MCF 10A (cell line): ENCODE data around the gene TMED10. TPM values are rescaled to one million over a fixed set of nuclear protein-coding genes. Genes with fewer than 3 reads are reported as not detected.

Experiments used
- BruUV-seq: library from RNA; stranded (reverse); fragments of 400-500 nt; replicated peaks from 2 replicates; lab custom pipeline; 2021; lab: Mats Ljungman, UMichigan
- CTCF ChIA-PET: fragments of 300-600 bp; sonication (Branson Sonifier 250); formaldehyde crosslinking; extraction: SDS; loops from one replicate; lab custom pipeline; 2021; ENCODE audit warnings: antibody characterized with exemption, inconsistent platforms; lab: Yijun Ruan, JAX
- POLR2A ChIA-PET: fragments of 300-600, 350-650 bp; sonication (Branson Sonifier 250); formaldehyde crosslinking; extraction: SDS; loops from one replicate; lab custom pipeline; 2020; ENCODE audit warnings: antibody characterized with exemption, inconsistent platforms; lab: Yijun Ruan, JAX
- DNase-seq: peaks from one replicate; pipeline ENCODE4 v3.0.0-alpha.2; 2018; ENCODE audit not compliant: unreplicated experiment
- H3K27ac Mint-ChIP-seq: one replicate; pipeline ENCODE4 v1.8.0; 2022; ENCODE audit warnings: mild to moderate bottlenecking, low read depth, mixed read lengths; ENCODE audit not compliant: unreplicated experiment
- H3K27me3 Mint-ChIP-seq: one replicate; pipeline ENCODE4 v1.8.0; 2022; ENCODE audit warnings: mixed read lengths; ENCODE audit not compliant: insufficient read depth, unreplicated experiment
- H3K36me3 Mint-ChIP-seq: one replicate; pipeline ENCODE4 v1.8.0; 2022; ENCODE audit warnings: mild to moderate bottlenecking, moderate library complexity, mixed read lengths; ENCODE audit not compliant: insufficient read depth, unreplicated experiment
- H3K4me1 Mint-ChIP-seq: one replicate; pipeline ENCODE4 v1.8.0; 2022; ENCODE audit warnings: mixed read lengths; ENCODE audit not compliant: insufficient read depth, unreplicated experiment
- H3K4me3 Mint-ChIP-seq: one replicate; pipeline ENCODE4 v1.8.0; 2022; ENCODE audit warnings: mild to moderate bottlenecking, moderate library complexity, mixed read lengths; ENCODE audit not compliant: unreplicated experiment
- H3K9me3 Mint-ChIP-seq: one replicate; pipeline ENCODE4 v1.8.0; 2022; ENCODE audit warnings: mixed read lengths; ENCODE audit not compliant: unreplicated experiment
- CTCF ChIP-seq: fragments of 200-600 bp; IDR thresholded peaks from one replicate; pipeline ENCODE4 v1.8.0; 2022; ENCODE audit warnings: antibody characterized with exemption, mild to moderate bottlenecking; ENCODE audit not compliant: unreplicated experiment
- intact Hi-C: fragments of 100-400 bp; cut with micrococcal nuclease; formaldehyde crosslinking; loops from 2 replicates; pipeline ENCODE4 v1.14.1; 2022
- total RNA-seq: library from RNA; stranded (reverse); gene quantifications from 2 replicates; pipeline ENCODE4 v1.2.3, GENCODE V29; 2022

TMED10 gene
- total RNA-seq, 1 experiment from 2014 or later, result 454 TPM

- peaks cover 7% of the 10 kb centered on the region for H3K4me1 Mint-ChIP-seq
- H3K27ac Mint-ChIP-seq, result no peak overlapping the region
- no TSS peak for BruUV-seq
- TF ChIP-seq CTCF, result no peak
- H3K9me3 Mint-ChIP-seq, result no peaks in the 10 kb centered on the region
- H3K27me3 Mint-ChIP-seq, result no peaks in the 10 kb centered on the region
- H3K36me3 Mint-ChIP-seq, result no peaks in the 10 kb centered on the region
- intact Hi-C loops, result no loop called here
- DNase-seq, result no peak
- POLR2A ChIA-PET, result interaction anchor here (0.7 kb wide), 1 partner anchor 77 kb away, joined by 3 read pairs; no protein-coding TSS in a partner anchor
- CTCF ChIA-PET, result no interaction called here
- no peak overlapping the region for H3K4me3 Mint-ChIP-seq
Measured at GRCh38 chr14:75208843-75209242, 32.4 kb upstream of the TMED10 start.

GRCh38 chr14:75206190-75206589, 29.8 kb upstream of the TMED10 start:
- no peak overlapping the region for H3K27ac Mint-ChIP-seq
- H3K27me3 Mint-ChIP-seq, result no peaks in the 10 kb centered on the region
- no peaks in the 10 kb centered on the region for H3K9me3 Mint-ChIP-seq
- BruUV-seq, result no TSS peak
- POLR2A ChIA-PET, result interaction anchor here (1.5 to 1.7 kb wide), 2 partner anchors 73 to 89 kb away, joined by 5 to 6 read pairs; partner anchors contain the start of gene FOS
- TF ChIP-seq CTCF, result no peak
- H3K4me1 Mint-ChIP-seq, result peaks cover 18% of the 10 kb centered on the region
- no peak for DNase-seq
- no peak overlapping the region for H3K4me3 Mint-ChIP-seq
- CTCF ChIA-PET, result interaction anchor here (0.7 to 2.7 kb wide), 2 partner anchors 11 to 363 kb away, joined by 3 to 11 read pairs; no protein-coding TSS in a partner anchor
- intact Hi-C loops, result no loop called here
- no peaks in the 10 kb centered on the region for H3K36me3 Mint-ChIP-seq

GRCh38 chr14:75205591-75205990, 29.2 kb upstream of the TMED10 start:
- H3K27me3 Mint-ChIP-seq, result no peaks in the 10 kb centered on the region
- peaks cover 20% of the 10 kb centered on the region for H3K4me1 Mint-ChIP-seq
- no peak overlapping the region for H3K4me3 Mint-ChIP-seq
- ChIA-PET POLR2A (interaction anchor here (1.1 to 3.0 kb wide), 13 partner anchors 9 to 93 kb away, joined by 3 to 38 read pairs (median 6); partner anchors contain the start of genes FOS and TMED10), CTCF (interaction anchor here (0.6 to 2.7 kb wide), 5 partner anchors 12 to 280 kb away, joined by 3 to 11 read pairs (median 5); no protein-coding TSS in a partner anchor)
- no peaks in the 10 kb centered on the region for H3K36me3 Mint-ChIP-seq
- peak; percentile 12 for DNase-seq
- no peak for TF ChIP-seq CTCF
- no peaks in the 10 kb centered on the region for H3K9me3 Mint-ChIP-seq
- no TSS peak for BruUV-seq
- no peak overlapping the region for H3K27ac Mint-ChIP-seq
- intact Hi-C loops, result no loop called here

- POLR2A ChIA-PET, result interaction anchor here (0.5 to 3.0 kb wide), 26 partner anchors 10 to 94 kb away, joined by 3 to 38 read pairs (median 4); partner anchors contain the start of genes FOS, NEK9 and TMED10
- CTCF ChIA-PET, result interaction anchor here (0.6 to 1.4 kb wide), 4 partner anchors 19 to 28 kb away, joined by 3 to 5 read pairs (median 4); no protein-coding TSS in a partner anchor
Measured at GRCh38 chr14:75204116-75204515, 27.7 kb upstream of the TMED10 start.

More at GRCh38 chr14:75204116-75204515, 27.7 kb upstream of the TMED10 start:
- intact Hi-C loops, result no loop called here
- no TSS peak for BruUV-seq
- Mint-ChIP-seq H3K4me1 (peaks cover 29% of the 10 kb centered on the region), H3K27me3 (no peaks in the 10 kb centered on the region), H3K4me3 (peak overlapping the region; percentile 41), H3K9me3 (no peaks in the 10 kb centered on the region), H3K27ac (peak overlapping the region; percentile 85), H3K36me3 (no peaks in the 10 kb centered on the region)
- TF ChIP-seq CTCF, result no peak
- no peak for DNase-seq
